Cardiac muscle cell (in vitro differentiated cells and primary cell): ENCODE data around the gene VIL1. TPM values are rescaled to one million over a fixed set of nuclear protein-coding genes. Genes with fewer than 3 reads are reported as not detected.

Experiments used
- DNase-seq, 2 donors: peaks; one replicate each; pipeline versions ENCODE4 v3.0.0 to v3.0.0-alpha.2; 2010 to 2017; ENCODE audit warnings: low read depth in 1 of 2, low spot score in 1 of 2
- H3K27ac ChIP-seq: fragments of 200-600 bp; sonication (generic); 2 replicates; pipeline ENCODE4 v1.5.1; 2016
- H3K27me3 ChIP-seq: fragments of 200-600 bp; sonication (generic); 2 replicates; pipeline ENCODE4 v1.6.0; 2016; ENCODE audit warnings: control low read depth
- H3K36me3 ChIP-seq: fragments of 200-600 bp; sonication (generic); 2 replicates; pipeline ENCODE4 v1.5.1; 2016; ENCODE audit warnings: control low read depth
- H3K4me1 ChIP-seq: fragments of 200-600 bp; sonication (generic); 2 replicates; pipeline ENCODE4 v1.8.1; 2017; ENCODE audit warnings: low read depth, mild to moderate bottlenecking, mixed run types
- H3K4me3 ChIP-seq: fragments of 200-600 bp; sonication (generic); 2 replicates; pipeline ENCODE4 v1.5.1; 2016; ENCODE audit warnings: mild to moderate bottlenecking
- H3K9me3 ChIP-seq: fragments of 200-600 bp; sonication (generic); 2 replicates; pipeline ENCODE4 v1.5.1; 2017; ENCODE audit warnings: low read depth, mild to moderate bottlenecking, control low read depth
- polyA plus RNA-seq: library from polyadenylated mRNA; unstranded; fragments of >200 nt; fragmentation: Nextera tagmentation; extraction: Ambion mirVana; gene quantifications from 2 replicates; pipeline ENCODE4 v1.2.1, GENCODE V29; 2016
- total RNA-seq: library from RNA; depleted of rRNA; stranded (reverse); fragments of >200 nt; gene quantifications from 2 replicates; pipeline ENCODE4 v1.2.3, GENCODE V29; 2016
- TF ChIP-seq, protein P1 (sequence below): IDR thresholded peaks from 2 replicates; pipeline ENCODE4 v1.5.1; 2012; ENCODE audit warnings: low read depth, mild to moderate bottlenecking, low read length

The VIL1 gene
- total and polyA plus RNA-seq, 2 experiments from 2014 or later, result 0.63 to 0.65 TPM

DNA sequence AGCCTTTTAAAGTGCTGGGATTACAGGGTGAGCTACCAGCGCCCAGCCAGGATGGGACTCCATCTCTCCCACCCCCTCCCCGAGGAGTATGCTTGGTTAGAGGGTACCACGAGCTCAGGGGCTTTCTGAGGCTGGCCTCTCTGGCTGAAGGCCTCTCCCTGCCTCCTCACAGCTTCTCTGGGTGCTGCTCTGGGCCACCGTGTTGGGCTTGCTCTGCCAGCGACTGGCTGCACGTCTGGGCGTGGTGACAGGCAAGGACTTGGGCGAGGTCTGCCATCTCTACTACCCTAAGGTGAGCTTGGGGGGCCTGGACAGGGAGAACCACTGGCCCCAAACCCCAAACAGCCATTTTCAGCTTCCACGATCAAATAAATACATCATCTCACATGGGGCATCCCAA lies 33.9 kb upstream of the VIL1 start:
- no peak for DNase-seq
- no peaks in the 10 kb centered on the region for H3K4me1 ChIP-seq
- H3K36me3 ChIP-seq, result no peaks in the 10 kb centered on the region
- no peaks in the 10 kb centered on the region for H3K27me3 ChIP-seq
- H3K4me3 ChIP-seq, result no peak overlapping the region
- TF ChIP-seq, protein P1, sequence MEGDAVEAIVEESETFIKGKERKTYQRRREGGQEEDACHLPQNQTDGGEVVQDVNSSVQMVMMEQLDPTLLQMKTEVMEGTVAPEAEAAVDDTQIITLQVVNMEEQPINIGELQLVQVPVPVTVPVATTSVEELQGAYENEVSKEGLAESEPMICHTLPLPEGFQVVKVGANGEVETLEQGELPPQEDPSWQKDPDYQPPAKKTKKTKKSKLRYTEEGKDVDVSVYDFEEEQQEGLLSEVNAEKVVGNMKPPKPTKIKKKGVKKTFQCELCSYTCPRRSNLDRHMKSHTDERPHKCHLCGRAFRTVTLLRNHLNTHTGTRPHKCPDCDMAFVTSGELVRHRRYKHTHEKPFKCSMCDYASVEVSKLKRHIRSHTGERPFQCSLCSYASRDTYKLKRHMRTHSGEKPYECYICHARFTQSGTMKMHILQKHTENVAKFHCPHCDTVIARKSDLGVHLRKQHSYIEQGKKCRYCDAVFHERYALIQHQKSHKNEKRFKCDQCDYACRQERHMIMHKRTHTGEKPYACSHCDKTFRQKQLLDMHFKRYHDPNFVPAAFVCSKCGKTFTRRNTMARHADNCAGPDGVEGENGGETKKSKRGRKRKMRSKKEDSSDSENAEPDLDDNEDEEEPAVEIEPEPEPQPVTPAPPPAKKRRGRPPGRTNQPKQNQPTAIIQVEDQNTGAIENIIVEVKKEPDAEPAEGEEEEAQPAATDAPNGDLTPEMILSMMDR, result no peak
- H3K27ac ChIP-seq, result no peak overlapping the region
- no peaks in the 10 kb centered on the region for H3K9me3 ChIP-seq

DNA sequence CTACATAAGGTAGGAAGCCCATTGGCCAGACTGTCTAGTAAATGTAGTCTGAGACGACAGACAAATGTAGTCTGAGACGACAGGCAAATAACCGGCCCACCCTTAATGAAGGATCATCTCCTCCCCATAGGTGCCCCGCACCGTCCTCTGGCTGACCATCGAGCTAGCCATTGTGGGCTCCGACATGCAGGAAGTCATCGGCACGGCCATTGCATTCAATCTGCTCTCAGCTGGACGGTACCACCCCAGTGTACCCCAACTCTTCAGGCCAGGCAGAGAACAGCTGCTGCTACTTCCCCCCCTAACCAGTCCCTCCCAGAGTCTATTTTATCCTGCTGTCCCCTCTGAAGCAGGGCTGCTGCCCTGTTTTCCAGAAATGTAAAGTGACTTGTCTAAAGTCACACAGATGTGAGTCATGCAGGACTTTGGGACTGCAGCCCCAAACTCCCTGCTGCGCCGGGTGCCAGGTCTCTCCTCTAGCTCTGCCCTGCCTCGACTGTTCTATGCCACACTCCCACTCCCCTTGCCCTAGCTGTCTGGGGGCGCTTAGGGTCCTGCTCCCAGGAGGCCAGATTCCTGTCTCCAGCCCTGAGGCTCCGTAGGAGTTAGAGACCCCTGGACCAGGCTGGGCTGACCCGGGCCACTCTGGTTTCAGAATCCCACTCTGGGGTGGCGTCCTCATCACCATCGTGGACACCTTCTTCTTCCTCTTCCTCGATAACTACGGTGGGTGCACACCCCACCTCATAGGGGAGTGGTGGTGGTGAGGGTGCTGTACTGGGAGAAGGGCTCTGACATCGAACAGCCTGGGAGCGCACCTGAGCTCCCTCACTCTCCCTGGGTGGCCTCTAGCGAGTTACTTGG lies 32.2 kb upstream of the VIL1 start:
- Histone ChIP-seq H3K4me1 (no peaks in the 10 kb centered on the region), H3K27me3 (no peaks in the 10 kb centered on the region), H3K9me3 (no peaks in the 10 kb centered on the region), H3K4me3 (no peak overlapping the region), H3K36me3 (no peaks in the 10 kb centered on the region), H3K27ac (no peak overlapping the region)
- TF ChIP-seq, protein P1, result no peak
- no peak for DNase-seq

DNA sequence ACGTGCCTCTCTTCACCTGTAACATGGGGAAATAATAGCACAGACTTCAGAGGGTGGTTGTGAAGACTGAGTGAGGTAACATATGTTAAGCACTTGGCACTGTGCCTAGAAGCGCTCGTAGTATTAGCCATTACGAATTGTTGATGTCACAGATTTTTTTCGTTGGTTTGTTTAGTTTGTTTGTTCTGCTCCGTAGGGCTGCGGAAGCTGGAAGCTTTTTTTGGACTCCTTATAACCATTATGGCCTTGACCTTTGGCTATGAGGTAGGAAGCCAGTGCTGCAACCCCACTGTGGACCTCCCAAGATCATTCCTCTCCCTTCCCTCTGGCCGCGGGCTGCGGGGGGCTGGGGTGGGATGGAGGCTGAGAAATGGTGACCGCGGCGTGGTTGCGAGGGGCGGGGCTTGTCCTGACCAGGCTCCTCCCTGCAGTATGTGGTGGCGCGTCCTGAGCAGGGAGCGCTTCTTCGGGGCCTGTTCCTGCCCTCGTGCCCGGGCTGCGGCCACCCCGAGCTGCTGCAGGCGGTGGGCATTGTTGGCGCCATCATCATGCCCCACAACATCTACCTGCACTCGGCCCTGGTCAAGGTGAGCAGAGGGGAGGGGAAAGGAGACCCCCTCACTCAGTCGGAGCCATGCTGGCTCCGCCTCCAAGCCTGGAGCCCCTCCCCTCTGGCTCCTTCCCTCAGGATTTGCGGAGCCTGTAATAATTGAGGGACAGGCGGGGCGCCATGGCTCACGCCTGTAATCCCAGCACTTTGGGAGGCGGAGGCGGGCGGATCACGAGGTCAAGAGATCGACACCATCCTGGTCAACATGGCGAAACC lies 31.3 kb upstream of the VIL1 start:
- no peaks in the 10 kb centered on the region for H3K9me3 ChIP-seq
- TF ChIP-seq, protein P1, result no peak
- no peak overlapping the region for H3K27ac ChIP-seq
- peak overlapping the region; percentile 1 for H3K4me3 ChIP-seq
- no peaks in the 10 kb centered on the region for H3K27me3 ChIP-seq
- H3K36me3 ChIP-seq, result no peaks in the 10 kb centered on the region
- no peaks in the 10 kb centered on the region for H3K4me1 ChIP-seq
- DNase-seq, result peak; percentile 34 to 84

DNA sequence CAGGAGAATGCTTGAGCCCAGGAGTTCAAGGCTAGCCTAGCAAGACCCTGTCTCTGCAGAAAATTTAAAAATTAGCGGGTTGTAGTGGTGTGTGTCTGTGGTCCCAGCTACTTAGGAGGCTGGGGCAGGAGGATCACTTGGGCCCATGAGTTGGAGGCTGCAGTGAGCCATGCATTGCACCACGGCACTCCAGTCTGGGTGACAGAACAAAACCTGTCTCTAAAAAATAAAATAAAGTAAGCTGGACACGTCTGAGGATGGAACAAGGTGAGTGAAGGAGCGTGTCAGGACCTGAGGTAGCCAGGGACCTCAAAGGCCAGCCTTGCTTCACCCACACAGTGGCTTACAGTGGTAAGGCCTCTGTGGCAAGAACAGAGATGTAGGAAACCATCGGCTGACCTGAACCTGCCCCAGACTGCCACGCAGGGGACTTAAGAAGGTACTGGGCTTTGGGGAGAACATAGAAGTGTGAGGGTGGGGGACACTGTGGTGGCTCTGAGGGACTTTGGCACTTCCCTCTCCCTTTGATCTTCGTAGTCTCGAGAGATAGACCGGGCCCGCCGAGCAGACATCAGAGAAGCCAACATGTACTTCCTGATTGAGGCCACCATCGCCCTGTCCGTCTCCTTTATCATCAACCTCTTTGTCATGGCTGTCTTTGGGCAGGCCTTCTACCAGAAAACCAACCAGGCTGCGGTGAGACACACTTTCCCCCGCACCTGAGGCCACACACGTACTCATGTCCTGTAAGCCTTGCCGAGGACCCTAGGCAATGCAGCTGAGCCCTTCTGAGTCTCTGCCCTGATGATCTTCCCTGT lies 29.4 kb upstream of the VIL1 start:
- DNase-seq, result no peak
- Histone ChIP-seq H3K9me3 (no peaks in the 10 kb centered on the region), H3K4me3 (no peak overlapping the region), H3K4me1 (no peaks in the 10 kb centered on the region), H3K27ac (no peak overlapping the region), H3K27me3 (no peaks in the 10 kb centered on the region), H3K36me3 (no peaks in the 10 kb centered on the region)
- TF ChIP-seq, protein P1, result no peak

DNA sequence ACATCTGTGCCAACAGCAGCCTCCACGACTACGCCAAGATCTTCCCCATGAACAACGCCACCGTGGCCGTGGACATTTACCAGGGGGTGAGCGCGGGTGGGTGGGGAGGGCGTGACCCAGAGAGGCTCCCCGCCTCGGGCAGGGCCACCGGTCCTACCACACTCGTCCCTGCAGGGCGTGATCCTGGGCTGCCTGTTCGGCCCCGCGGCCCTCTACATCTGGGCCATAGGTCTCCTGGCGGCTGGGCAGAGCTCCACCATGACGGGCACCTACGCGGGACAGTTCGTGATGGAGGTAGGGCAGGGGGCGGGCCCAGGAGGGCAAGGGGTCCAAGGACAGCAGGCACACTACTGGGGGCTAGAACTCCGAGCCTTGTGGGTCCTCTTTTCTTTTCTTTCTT lies 27.7 kb upstream of the VIL1 start:
- H3K36me3 ChIP-seq, result no peaks in the 10 kb centered on the region
- H3K4me3 ChIP-seq, result no peak overlapping the region
- H3K27ac ChIP-seq, result no peak overlapping the region
- no peak for DNase-seq
- H3K27me3 ChIP-seq, result no peaks in the 10 kb centered on the region
- H3K4me1 ChIP-seq, result no peaks in the 10 kb centered on the region
- H3K9me3 ChIP-seq, result no peaks in the 10 kb centered on the region
- TF ChIP-seq, protein P1, result no peak
